Activated CD4-positive, alpha-beta memory T cell treated with anti-CD3 and anti-CD28 coated beads for 36 hours (primary cell): ENCODE data around the gene STEAP2. TPM values are rescaled to one million over a fixed set of nuclear protein-coding genes. Genes with fewer than 3 reads are reported as not detected.
"Not testable (repeated sequence)": the region's sequence is repeated elsewhere in the genome, so short reads cannot be mapped to it uniquely, and the experiment has no call there.

Experiments
- CTCF ChIA-PET: fragments of 350-600 bp; sonication (Branson Sonifier 250); formaldehyde crosslinking; loops from one replicate; lab custom pipeline; 2021; ENCODE audit warnings: antibody characterized with exemption, inconsistent platforms; lab: Charles Lee
- POLR2A ChIA-PET: fragments of 350-600 bp; sonication (Branson Sonifier 250); formaldehyde crosslinking; loops from one replicate; lab custom pipeline; 2021; ENCODE audit warnings: antibody characterized with exemption; lab: Charles Lee
- DNase-seq: peaks from one replicate; pipeline ENCODE4 v3.0.0-alpha.2; 2020
- H3K27ac Mint-ChIP-seq: one replicate; pipeline ENCODE4 v1.8.0; 2021; ENCODE audit warnings: mixed read lengths
- H3K27me3 Mint-ChIP-seq: one replicate; pipeline ENCODE4 v1.8.0; 2021; ENCODE audit warnings: mixed read lengths
- H3K36me3 Mint-ChIP-seq: one replicate; pipeline ENCODE4 v1.8.0; 2021; ENCODE audit warnings: mixed read lengths
- H3K4me1 Mint-ChIP-seq: one replicate; pipeline ENCODE4 v1.8.0; 2021; ENCODE audit warnings: low read depth, mixed read lengths
- H3K4me3 Mint-ChIP-seq: one replicate; pipeline ENCODE4 v1.8.0; 2021; ENCODE audit warnings: mild to moderate bottlenecking, mixed read lengths
- H3K9me3 Mint-ChIP-seq: one replicate; pipeline ENCODE4 v1.8.0; 2021; ENCODE audit warnings: mixed read lengths
- intact Hi-C: fragments of 100-400 bp; cut with micrococcal nuclease; formaldehyde crosslinking; loops from one replicate; pipeline ENCODE4 v1.15.1; 2023
- total RNA-seq, 2 experiments: library from RNA; stranded (reverse); gene quantifications; one replicate each; pipeline ENCODE4 v1.2.3, GENCODE V29; 2021

The STEAP2 gene
- total RNA-seq, 2 experiments from 2014 or later, result not detected

- CTCF ChIA-PET, result interaction anchor here (0.7 to 0.8 kb wide), 2 partner anchors 8 to 250 kb away, joined by 3 to 4 read pairs; no protein-coding TSS in a partner anchor
- peaks cover 17% of the 10 kb centered on the region for H3K4me1 Mint-ChIP-seq
These were observed 33.4 kb upstream of the STEAP2 start for GRCh38 chr7:90178166-90178565.

GRCh38 chr7:90178679-90179278 is 32.8 kb upstream of the STEAP2 start:
- Mint-ChIP-seq H3K4me1 (peaks cover 17% of the 10 kb centered on the region), H3K9me3 (peaks cover 3% of the 10 kb centered on the region), H3K36me3 (no peaks in the 10 kb centered on the region), H3K4me3 (no peak overlapping the region), H3K27me3 (peaks cover 2% of the 10 kb centered on the region), H3K27ac (peak overlapping the region; percentile 68)
- ChIA-PET POLR2A (no interaction called here), CTCF (interaction anchor here (0.7 to 0.8 kb wide), 2 partner anchors 9 to 249 kb away, joined by 3 to 4 read pairs; no protein-coding TSS in a partner anchor)
- intact Hi-C loops, result loop anchor here (1.0 to 10.0 kb wide), 4 partner anchors 9 to 1174 kb away; partner anchors contain the start of gene STEAP1
- DNase-seq, result peak; percentile 27

More at GRCh38 chr7:90178166-90178565, 33.4 kb upstream of the STEAP2 start:
- DNase-seq, result no peak
- H3K36me3 Mint-ChIP-seq, result no peaks in the 10 kb centered on the region
- H3K27ac Mint-ChIP-seq, result no peak overlapping the region
- H3K9me3 Mint-ChIP-seq, result peaks cover 3% of the 10 kb centered on the region
- intact Hi-C loops, result loop anchor here (2.0 to 10.0 kb wide), 3 partner anchors 23 to 1173 kb away; partner anchors contain the start of gene STEAP1
- H3K4me3 Mint-ChIP-seq, result no peak overlapping the region
- POLR2A ChIA-PET, result no interaction called here
- peaks cover under 1% of the 10 kb centered on the region for H3K27me3 Mint-ChIP-seq

GRCh38 chr7:90180011-90180585 is 31.4 kb upstream of the STEAP2 start:
- Mint-ChIP-seq H3K27me3 (peaks cover 4% of the 10 kb centered on the region), H3K4me1 (peaks cover 17% of the 10 kb centered on the region), H3K36me3 (no peaks in the 10 kb centered on the region), H3K9me3 (peaks cover 3% of the 10 kb centered on the region), H3K4me3 (no peak overlapping the region), H3K27ac (peak overlapping the region; percentile 6)
- intact Hi-C loops, result no loop called here
- DNase-seq, result no peak
- POLR2A ChIA-PET, result no interaction called here
- CTCF ChIA-PET, result no interaction called here

- intact Hi-C loops, result no loop called here
- Mint-ChIP-seq H3K27ac (peak overlapping the region; percentile 18), H3K4me1 (peaks cover 17% of the 10 kb centered on the region), H3K4me3 (no peak overlapping the region), H3K27me3 (peaks cover 4% of the 10 kb centered on the region), H3K36me3 (no peaks in the 10 kb centered on the region), H3K9me3 (peaks cover 3% of the 10 kb centered on the region)
- no peak for DNase-seq
- POLR2A ChIA-PET, result no interaction called here
- CTCF ChIA-PET, result no interaction called here
These were observed 30.9 kb upstream of the STEAP2 start for GRCh38 chr7:90180649-90181048.

- intact Hi-C loops, result no loop called here
- H3K9me3 Mint-ChIP-seq, result no peaks in the 10 kb centered on the region
- ChIA-PET POLR2A (no interaction called here), CTCF (no interaction called here)
- peaks cover 17% of the 10 kb centered on the region for H3K4me1 Mint-ChIP-seq
- no peak for DNase-seq
- peaks cover 4% of the 10 kb centered on the region for H3K27me3 Mint-ChIP-seq
- no peaks in the 10 kb centered on the region for H3K36me3 Mint-ChIP-seq
- H3K4me3 Mint-ChIP-seq, result no peak overlapping the region
- no peak overlapping the region for H3K27ac Mint-ChIP-seq
These were observed 30.1 kb upstream of the STEAP2 start for GRCh38 chr7:90181485-90181884.

GRCh38 chr7:90186290-90186689 is 25.2 kb upstream of the STEAP2 start:
- intact Hi-C loops, H3K27ac Mint-ChIP-seq, DNase-seq, H3K36me3 Mint-ChIP-seq, H3K4me1 Mint-ChIP-seq, H3K27me3 Mint-ChIP-seq, H3K4me3 Mint-ChIP-seq, POLR2A ChIA-PET: not testable (repeated sequence)
- H3K9me3 Mint-ChIP-seq, result peaks cover 10% of the 10 kb centered on the region
- CTCF ChIA-PET, result interaction anchor here (0.7 kb wide), 1 partner anchor 56 kb away, joined by 3 read pairs; no protein-coding TSS in a partner anchor

GRCh38 chr7:90187507-90188050 is 24.0 kb upstream of the STEAP2 start:
- no peak overlapping the region for H3K27ac Mint-ChIP-seq
- no peak for DNase-seq
- intact Hi-C loops, result loop anchor here (1.0 kb wide), 1 partner anchor 8 kb away; no protein-coding TSS in a partner anchor
- H3K36me3 Mint-ChIP-seq, result peaks cover 2% of the 10 kb centered on the region
- no peaks in the 10 kb centered on the region for H3K4me1 Mint-ChIP-seq
- POLR2A ChIA-PET, result no interaction called here
- no peak overlapping the region for H3K4me3 Mint-ChIP-seq
- H3K9me3 Mint-ChIP-seq, result peaks cover 23% of the 10 kb centered on the region
- CTCF ChIA-PET, result interaction anchor here (1.0 kb wide), 1 partner anchor 69 kb away, joined by 4 read pairs; no protein-coding TSS in a partner anchor
- peaks cover 4% of the 10 kb centered on the region for H3K27me3 Mint-ChIP-seq

GRCh38 chr7:90188281-90188680 is 23.3 kb upstream of the STEAP2 start:
- ChIA-PET CTCF (interaction anchor here (1.0 kb wide), 1 partner anchor 69 kb away, joined by 4 read pairs; no protein-coding TSS in a partner anchor), POLR2A (no interaction called here)
- peaks cover 29% of the 10 kb centered on the region for H3K9me3 Mint-ChIP-seq
- no peak for DNase-seq
- intact Hi-C loops, result no loop called here
- H3K27me3 Mint-ChIP-seq, result peaks cover 3% of the 10 kb centered on the region
- H3K4me3 Mint-ChIP-seq, result no peak overlapping the region
- H3K4me1 Mint-ChIP-seq, result no peaks in the 10 kb centered on the region
- peaks cover 2% of the 10 kb centered on the region for H3K36me3 Mint-ChIP-seq
- no peak overlapping the region for H3K27ac Mint-ChIP-seq

GRCh38 chr7:90190995-90191394 is 20.5 kb upstream of the STEAP2 start:
- Mint-ChIP-seq H3K36me3 (peaks cover 2% of the 10 kb centered on the region), H3K4me3 (no peak overlapping the region), H3K27me3 (no peaks in the 10 kb centered on the region), H3K9me3 (peaks cover 29% of the 10 kb centered on the region), H3K4me1 (no peaks in the 10 kb centered on the region), H3K27ac (no peak overlapping the region)
- DNase-seq, result no peak
- ChIA-PET POLR2A (no interaction called here), CTCF (no interaction called here)
- intact Hi-C loops, result no loop called here

- Mint-ChIP-seq H3K4me1 (no peaks in the 10 kb centered on the region), H3K9me3 (peaks cover 29% of the 10 kb centered on the region), H3K36me3 (peaks cover 2% of the 10 kb centered on the region), H3K27ac (no peak overlapping the region), H3K27me3 (no peaks in the 10 kb centered on the region), H3K4me3 (no peak overlapping the region)
- intact Hi-C loops, result no loop called here
- ChIA-PET POLR2A (no interaction called here), CTCF (no interaction called here)
- DNase-seq, result no peak
These were observed 19.9 kb upstream of the STEAP2 start for GRCh38 chr7:90191648-90192047.

GRCh38 chr7:90192876-90193750 is 18.4 kb upstream of the STEAP2 start:
- Mint-ChIP-seq H3K27me3 (no peaks in the 10 kb centered on the region), H3K27ac (no peak overlapping the region), H3K4me3 (no peak overlapping the region), H3K9me3 (peaks cover 29% of the 10 kb centered on the region), H3K36me3 (peaks cover 2% of the 10 kb centered on the region), H3K4me1 (no peaks in the 10 kb centered on the region)
- ChIA-PET CTCF (interaction anchor here (0.9 kb wide), 1 partner anchor 106 kb away, joined by 3 read pairs; no protein-coding TSS in a partner anchor), POLR2A (no interaction called here)
- DNase-seq, result no peak
- intact Hi-C loops, result no loop called here
